Smooth muscle cell of the brain vasculature (primary cell): ENCODE results near the gene GAPDH.
"Not testable (repeated sequence)": the region's sequence is repeated elsewhere in the genome, so short reads cannot be mapped to it uniquely, and the experiment has no call there.

Experiments used
- DNase-seq: peaks from one replicate; pipeline ENCODE4 v3.0.0-alpha.2; 2012; ENCODE audit warnings: low read depth, low spot score

GAPDH gene

DNA sequence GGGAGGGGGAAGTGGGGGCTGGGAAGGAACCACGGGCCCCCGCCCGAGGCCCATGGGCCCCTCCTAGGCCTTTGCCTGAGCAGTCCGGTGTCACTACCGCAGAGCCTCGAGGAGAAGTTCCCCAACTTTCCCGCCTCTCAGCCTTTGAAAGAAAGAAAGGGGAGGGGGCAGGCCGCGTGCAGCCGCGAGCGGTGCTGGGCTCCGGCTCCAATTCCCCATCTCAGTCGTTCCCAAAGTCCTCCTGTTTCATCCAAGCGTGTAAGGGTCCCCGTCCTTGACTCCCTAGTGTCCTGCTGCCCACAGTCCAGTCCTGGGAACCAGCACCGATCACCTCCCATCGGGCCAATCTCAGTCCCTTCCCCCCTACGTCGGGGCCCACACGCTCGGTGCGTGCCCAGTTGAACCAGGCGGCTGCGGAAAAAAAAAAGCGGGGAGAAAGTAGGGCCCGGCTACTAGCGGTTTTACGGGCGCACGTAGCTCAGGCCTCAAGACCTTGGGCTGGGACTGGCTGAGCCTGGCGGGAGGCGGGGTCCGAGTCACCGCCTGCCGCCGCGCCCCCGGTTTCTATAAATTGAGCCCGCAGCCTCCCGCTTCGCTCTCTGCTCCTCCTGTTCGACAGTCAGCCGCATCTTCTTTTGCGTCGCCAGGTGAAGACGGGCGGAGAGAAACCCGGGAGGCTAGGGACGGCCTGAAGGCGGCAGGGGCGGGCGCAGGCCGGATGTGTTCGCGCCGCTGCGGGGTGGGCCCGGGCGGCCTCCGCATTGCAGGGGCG, at the start of gene GAPDH:
TSS of gene GAPDH (plus strand) at position 595 of the 772 bp plus-strand sequence. CDS start 316 bp downstream, outside the sequence.
- no peak for DNase-seq

- DNase-seq: no peak
These were observed 46.1 kb upstream of the GAPDH start for GRCh38 chr12:6488240-6488639.

GRCh38 chr12:6489449-6489848, 44.9 kb upstream of the GAPDH start:
- DNase-seq: no peak

GRCh38 chr12:6490673-6491072, 43.6 kb upstream of the GAPDH start:
- not testable (repeated sequence) for DNase-seq

DNA sequence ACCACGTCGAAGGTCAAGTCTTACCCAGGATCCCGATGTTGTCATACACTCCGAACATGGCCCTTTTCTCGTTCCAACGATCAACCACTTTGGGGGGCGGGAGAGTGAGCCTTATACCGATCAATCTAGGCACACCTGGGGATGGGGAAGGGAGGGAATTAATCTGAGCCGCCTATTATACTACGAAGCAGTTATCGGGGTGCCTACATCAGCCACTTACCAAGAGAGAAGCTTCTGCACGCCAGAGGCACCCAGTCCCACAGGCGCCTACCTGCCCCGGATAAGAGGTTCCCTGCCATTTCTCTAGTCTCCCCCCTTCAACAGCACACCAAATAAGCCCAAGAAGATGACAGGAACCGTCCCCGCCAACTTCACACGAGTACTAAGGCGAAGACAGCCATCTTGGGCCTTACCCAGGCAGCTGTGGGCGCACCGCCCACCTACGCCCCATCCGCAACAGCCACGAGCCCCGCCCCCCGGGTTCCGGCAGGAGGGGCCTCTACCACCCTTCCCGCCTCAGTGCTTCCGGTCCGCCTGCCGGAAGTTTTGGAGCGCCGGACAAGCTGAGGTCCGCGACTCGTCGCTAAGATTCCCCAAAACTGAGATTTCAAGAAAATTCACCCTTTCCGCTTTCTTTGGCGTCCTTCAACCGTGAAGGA, 41.4 kb upstream of the GAPDH start, which contains the start of gene MRPL51:
TSS of gene MRPL51 (minus strand) at position 425 of the 659 bp plus-strand sequence. CDS start at position 299, 126 bp downstream.
- peak; percentile 82 for DNase-seq

DNA sequence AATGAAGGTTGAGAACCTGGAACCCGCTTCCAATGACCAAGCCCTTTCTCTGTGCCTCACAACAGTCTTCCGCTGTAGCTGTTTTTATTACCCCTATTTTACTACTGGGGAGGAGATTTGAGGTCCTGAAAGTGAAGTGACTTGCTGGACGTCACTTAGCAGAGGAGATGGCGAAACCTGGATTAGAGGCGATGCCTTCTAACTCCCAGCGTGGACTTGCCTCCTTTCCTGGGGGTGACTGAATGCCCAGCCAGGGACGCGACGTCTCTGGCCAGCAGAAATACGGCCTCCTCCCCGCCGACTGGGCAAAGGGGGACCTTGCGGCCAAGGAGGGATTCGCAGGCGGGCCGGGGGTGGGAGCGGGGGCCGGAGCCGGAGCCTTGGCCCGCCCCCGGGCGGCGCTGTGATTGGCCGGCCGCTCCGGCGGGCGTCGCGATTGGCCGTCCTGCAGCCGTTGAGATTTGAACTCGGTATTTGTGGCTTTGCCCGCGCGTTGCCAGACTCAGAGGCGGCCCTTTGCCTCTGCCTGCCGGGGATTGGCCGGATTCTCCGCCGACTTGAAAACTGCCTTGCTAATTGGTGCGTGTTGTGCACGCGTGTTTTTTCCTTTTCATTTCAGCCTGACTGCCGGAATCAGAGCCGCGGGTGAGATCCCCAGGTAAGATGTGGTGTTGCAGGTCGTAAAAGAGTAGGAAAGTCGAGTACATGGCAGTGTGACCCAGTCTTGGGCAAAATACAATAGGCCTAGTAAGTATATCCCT, 40.6 kb upstream of the GAPDH start, which contains the start of gene NCAPD2:
TSS of gene NCAPD2 (plus strand) at position 606 of the 761 bp plus-strand sequence. CDS start 997 bp downstream, outside the sequence.
- peak; percentile 91 for DNase-seq

GRCh38 chr12:6494258-6494743, 40.0 kb upstream of the GAPDH start:
- DNase-seq: peak; percentile 10

- no peak for DNase-seq
These were observed 39.3 kb upstream of the GAPDH start for GRCh38 chr12:6494968-6495367.

DNA sequence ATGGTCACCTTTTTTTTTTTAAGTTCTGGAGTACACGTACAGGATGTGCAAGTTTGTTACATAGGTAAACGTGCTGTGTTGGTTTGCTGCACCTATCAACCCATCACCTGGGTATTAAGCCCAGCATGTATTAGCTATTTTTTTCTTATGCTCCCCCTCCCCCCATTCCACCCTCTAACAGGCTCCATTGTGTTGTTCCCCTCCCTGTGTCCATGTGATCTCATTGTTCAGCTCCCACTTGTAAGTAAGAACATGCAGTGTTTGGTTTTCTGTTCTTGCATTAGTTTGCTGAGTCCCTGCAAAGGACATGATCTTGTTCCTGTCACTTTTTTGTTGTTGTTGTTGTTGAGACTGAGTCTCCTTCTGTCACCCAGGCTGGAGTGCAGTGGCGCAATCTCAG, 37.0 kb upstream of the GAPDH start:
- not testable (repeated sequence) for DNase-seq

- DNase-seq: no peak
These were observed 33.9 kb upstream of the GAPDH start for GRCh38 chr12:6500466-6500865.

DNA sequence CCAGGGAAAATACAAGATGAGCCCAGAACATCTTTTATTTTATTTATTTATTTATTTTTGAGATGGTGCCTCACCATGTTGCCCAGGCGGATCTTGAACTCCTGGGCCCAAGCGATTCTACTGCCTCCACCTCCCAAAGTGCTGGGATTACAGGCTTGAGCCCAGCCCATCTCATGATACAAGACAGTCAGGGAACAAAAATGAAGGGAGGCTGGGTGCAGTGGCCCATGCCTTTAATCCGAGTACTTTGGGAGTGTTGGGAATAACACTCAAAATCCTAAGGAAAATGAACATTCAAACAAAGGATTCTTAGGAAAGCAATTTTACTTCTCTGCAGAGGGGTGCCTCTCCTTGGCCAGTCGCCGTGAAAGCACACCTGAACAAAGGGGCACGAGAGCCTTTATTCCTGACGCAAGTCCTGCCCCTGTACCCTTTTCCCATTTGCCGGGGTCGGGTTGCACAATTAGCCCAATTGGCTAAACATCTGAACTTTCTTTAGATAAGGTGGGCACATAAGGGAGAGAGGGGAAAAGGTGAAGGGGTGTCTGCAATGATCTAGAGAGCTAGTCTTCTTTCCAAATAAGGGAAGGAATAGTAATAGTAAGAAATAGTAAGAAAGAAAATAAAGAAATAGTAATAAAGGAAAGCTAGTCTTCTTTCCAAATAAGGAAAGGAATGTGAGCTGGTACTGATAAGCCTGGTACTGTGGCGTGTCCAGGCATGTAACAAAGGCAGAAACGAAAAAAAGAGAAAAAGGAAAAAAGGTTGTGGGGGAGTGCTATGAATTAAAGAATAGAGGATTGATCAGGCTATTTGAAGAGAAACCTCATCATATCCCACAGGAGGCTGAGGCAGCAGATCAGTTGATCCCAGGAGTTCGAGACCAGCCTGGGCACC, 27.0 kb upstream of the GAPDH start:
- DNase-seq: no peak

GRCh38 chr12:6508087-6508486, 26.2 kb upstream of the GAPDH start:
- no peak for DNase-seq

DNA sequence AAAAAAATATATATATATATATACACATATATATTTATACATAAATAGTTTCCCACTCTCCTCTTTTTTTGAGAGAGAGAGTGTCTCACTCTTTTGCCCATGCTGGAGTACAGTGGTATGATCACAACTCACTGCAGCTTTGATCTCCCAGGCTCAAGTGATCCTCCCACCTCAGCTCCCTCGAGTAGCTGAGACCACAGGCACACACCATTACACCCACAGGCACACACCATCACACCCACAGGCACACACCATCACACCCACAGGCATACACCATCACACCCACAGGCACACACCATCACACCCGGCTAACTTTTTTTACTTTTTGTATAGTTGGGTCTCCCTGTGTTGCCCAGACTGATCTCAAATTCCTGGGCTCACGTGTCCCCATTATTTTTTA, 14.1 kb upstream of the GAPDH start:
- DNase-seq: no peak

DNA sequence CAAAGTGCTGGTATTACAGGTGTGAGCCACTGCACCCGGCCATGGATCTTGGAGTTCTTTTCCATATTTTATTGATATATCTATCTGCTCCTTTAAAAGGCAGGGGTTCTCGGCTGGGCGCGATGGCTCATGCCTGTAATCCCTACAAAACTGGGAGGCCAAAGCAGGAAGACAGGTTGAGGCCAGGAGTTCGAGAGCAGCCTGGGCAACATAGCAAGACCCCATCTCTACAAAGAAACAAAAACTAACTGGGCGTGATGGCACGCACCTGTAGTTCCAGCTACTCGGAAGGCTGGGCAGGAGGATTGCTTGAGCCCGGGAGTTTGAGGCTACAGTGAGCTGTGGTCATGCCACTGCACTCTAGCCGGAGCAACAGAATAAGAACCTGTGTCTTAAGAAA, 12.1 kb upstream of the GAPDH start:
- DNase-seq: no peak

DNA sequence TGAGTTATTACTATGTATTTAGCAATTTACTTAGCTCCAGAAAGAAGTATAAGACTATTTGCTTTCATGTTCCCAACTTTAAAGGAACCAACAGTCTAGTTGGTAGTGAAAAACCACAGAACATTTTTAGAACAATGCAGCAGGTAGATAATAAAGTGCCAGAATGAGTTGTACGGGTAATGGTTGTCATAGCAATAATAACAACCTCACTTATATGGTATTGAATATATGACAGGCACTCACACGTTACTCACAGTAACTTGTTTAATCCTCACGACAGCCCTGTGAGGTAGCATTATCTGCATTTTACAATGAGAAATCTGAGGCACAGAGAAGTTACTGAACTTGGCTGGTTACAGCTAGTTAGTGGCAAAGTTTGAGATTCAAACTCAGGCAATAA, 10.6 kb upstream of the GAPDH start:
- no peak for DNase-seq

DNA sequence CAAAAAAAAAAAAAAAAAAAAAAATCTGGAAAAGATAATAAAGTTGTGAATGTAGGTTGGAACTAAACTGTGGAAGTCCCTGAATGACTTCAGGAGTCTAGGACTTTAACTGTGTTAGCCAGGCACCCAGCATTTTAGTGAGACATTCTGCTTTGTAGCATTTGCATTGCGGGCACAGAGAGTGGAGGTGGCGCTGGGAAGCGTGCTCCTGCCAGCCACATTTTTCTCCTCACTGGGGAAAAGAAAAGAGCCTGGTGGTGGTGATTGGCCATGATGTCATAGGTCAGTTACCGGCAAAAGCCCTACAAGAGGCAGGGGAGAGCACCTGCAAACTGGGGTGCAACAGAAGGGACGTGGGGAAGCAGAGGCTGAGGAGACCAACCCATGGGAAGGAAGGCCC, 9.7 kb upstream of the GAPDH start:
- no peak for DNase-seq

DNA sequence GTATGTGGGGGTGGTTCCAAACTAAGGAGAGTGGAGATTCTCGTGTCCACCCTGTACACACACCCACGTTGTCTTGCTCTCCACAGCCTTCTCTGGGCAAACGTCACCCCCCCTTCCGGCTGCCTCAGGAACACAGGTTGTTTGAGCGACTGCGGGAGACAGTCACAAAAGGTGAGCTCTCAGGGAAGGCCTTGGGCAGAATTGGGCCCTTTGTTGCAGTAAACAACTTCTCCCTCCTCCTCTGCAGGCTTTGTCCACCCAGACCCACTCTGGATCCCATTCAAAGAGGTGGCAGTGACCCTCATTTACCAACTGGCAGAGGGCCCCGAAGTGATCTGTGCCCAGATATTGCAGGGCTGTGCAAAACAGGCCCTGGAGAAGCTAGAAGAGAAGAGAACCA, 8.1 kb upstream of the GAPDH start:
- DNase-seq: no peak

DNA sequence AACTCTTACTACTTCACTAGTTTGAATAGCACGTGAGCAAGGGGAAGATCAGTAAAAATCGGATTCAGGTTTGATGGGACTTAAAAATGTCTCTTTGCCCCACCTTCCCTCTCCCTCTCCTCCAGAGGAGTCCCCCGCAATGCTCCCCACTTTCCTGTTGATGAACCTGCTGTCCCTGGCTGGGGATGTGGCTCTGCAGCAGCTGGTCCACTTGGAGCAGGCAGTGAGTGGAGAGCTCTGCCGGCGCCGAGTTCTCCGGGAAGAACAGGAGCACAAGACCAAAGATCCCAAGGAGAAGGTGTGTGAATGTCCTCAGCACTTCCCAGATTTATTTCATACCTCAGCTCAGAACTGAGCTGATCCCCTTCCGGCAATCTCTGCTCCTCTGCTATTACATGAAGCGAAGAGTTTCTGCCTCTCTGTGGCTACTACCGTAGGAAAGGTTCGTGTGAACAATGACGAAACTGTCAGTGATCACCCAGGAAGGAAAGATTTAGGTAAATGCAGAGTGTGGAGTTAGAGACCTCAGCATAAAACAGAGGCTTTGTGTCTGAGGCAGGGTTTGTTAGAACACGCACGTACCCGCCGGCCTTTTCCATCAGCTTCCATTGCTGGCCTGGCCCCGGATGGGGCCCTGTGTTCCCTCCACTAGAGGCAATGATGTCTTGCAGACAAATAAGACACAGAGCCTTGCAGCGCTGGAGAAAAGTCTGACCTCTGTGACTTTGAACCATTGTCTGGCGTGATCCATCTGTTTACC, 7.4 kb upstream of the GAPDH start:
- DNase-seq: no peak

- no peak for DNase-seq
These were observed 6.6 kb upstream of the GAPDH start for GRCh38 chr12:6527711-6528110.

GRCh38 chr12:6528539-6529235, 5.6 kb upstream of the GAPDH start:
- DNase-seq: no peak
